ENCODE results near the gene TSPYL2.

TSPYL2 gene

DNA sequence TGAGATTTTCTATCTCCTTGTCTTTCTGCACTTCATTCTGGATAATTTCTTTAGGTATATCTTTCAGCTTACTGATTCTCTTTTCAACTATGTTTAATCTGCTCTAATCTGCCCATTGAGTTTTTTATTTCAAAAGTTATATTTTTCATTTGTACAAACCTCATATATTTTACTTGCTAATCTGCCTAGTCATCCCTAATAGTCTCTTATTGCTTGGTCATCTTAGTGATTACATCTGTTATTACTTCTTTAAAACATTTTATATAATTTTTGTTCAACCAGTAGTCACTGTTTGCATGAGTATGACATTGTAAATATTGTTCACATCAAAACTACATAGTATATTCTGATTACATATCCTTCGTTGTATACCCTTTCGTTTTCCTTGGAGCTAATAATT is 44.2 kb downstream of the TSPYL2 start:
- DNase-seq, result no peak

DNA sequence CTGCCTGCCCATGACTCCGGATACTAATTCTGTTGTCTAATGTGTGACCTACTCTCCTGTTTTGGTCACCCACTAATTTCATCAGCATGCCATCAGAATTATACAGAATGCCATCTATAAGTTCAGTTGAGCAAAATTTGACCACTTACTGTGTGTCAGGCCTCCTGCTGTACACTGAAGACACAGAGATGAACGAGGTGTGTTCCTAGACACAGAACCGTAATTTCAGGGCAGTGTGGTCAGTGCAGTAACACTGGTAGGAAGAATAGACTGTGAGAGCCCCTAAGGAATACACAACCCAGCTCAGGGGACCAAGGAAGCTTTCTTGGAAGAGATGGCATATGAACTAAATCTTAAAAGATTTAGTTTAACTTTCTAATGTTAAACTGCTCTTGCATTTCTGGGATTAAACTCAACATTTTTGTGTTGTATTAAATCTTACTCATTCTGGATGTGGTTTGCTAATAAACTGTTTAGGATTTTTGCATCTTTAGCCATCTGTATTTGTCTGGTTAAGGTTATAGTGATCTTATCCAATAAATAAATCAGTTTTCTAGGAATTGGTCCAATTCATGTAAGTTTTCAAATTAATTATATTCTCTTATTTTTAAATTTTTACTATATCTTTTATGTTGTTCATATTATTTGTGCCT is 46.1 kb downstream of the TSPYL2 start:
- no peak for DNase-seq

DNA sequence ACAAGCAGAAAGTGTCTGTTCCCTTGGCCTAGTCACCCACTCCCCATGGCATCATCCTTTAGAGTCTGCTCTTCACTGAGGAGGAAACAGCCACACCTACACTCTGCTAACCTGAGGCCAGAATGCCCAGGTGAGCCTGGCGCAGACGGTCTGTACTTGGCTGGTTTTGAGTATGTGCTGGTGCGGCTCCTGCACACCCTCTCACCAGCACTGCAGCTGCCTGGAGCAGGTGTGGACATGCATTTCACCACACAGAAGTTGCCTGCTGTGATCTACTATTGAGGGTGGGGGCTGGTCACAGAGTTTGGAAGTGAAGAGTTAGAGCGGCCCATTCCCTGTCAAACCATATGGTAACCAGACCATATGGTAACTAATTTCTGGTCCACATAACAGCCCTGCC is 51.2 kb downstream of the TSPYL2 start:
- no peak for DNase-seq

DNA sequence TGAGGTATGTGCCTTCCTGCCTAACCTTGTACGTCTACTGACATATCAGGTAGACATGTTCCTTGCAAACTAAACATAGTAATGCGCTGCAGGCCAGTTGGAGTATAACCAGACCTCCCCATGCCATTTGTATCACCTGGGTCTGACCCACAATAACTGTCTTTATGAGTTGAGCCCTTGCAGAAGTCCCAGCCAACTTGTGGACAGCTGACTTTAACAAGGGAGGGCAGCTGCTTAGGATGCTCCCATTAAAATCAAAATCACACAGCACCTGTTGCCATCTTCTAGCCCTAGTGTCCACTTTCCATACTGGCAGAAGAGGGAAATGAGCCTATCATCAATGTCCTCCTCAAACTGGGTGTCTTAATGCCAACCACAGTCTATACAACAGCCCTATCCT is 53.4 kb downstream of the TSPYL2 start:
- no peak for DNase-seq

Measured in cerebellar nuclear complex (tissue), 1 donor.